Spleen (tissue), 11 donors: ENCODE data around the gene GRIK4. TPM values are rescaled to one million over a fixed set of nuclear protein-coding genes. Genes with fewer than 3 reads are reported as not detected.

Experiments
- DNase-seq: peaks from one replicate; pipeline ENCODE4 v3.0.0-alpha.2; 2020
- H3K27ac ChIP-seq, 8 donors: fragments of 200-600 bp; sonication (generic) in 7 of 8; 1 replicate in 4 of 8; 2 replicates in 4 of 8; pipeline versions ENCODE4 v1.5.0 to v1.8.0; 2016 to 2021; ENCODE audit warnings: inconsistent platforms in 4 of 8, mild to moderate bottlenecking in 4 of 8, moderate library complexity in 1 of 8
- H3K27me3 ChIP-seq, 7 donors: fragments of 200-600 bp; sonication (generic) in 6 of 7; replicated peaks in 1 of 7; 1 replicate in 4 of 7; 2 replicates in 3 of 7; pipeline versions ENCODE4 v1.5.0 to v1.8.0; 2016 to 2021; ENCODE audit warnings: inconsistent platforms in 3 of 7, mild to moderate bottlenecking in 1 of 7
- H3K36me3 ChIP-seq, 6 donors: fragments of 200-600 bp; sonication (generic) in 5 of 6; 1 replicate in 4 of 6; 2 replicates in 2 of 6; pipeline versions ENCODE4 v1.5.0 to v1.8.0; 2016 to 2021; ENCODE audit warnings: inconsistent platforms in 2 of 6
- H3K4me1 ChIP-seq, 6 donors: fragments of 200-600 bp; sonication (generic) in 5 of 6; 1 replicate in 3 of 6; 2 replicates in 3 of 6; pipeline versions ENCODE4 v1.5.0 to v1.8.0; 2016 to 2021; ENCODE audit warnings: inconsistent platforms in 3 of 6
- H3K4me3 ChIP-seq, 8 donors: fragments of 200-600 bp; sonication (generic) in 7 of 8; 1 replicate in 4 of 8; 2 replicates in 4 of 8; pipeline versions ENCODE4 v1.5.0 to v1.8.0; 2016 to 2021; ENCODE audit warnings: inconsistent platforms in 4 of 8, mild to moderate bottlenecking in 4 of 8, moderate library complexity in 2 of 8
- H3K9me3 ChIP-seq, 8 donors: fragments of 200-600 bp; sonication (generic) in 7 of 8; 1 replicate in 4 of 8; 2 replicates in 4 of 8; pipeline versions ENCODE4 v1.5.0 to v1.8.0; 2016 to 2021; ENCODE audit warnings: inconsistent platforms in 4 of 8
- POLR2A ChIP-seq, 3 donors: fragments of 450-650 bp; IDR thresholded peaks; one replicate each; pipeline ENCODE4 v1.5.1; 2017; ENCODE audit warnings: antibody characterized with exemption in 3 of 3, mild to moderate bottlenecking in 1 of 3
- POLR2AphosphoS5 ChIP-seq, 3 donors: sonication (generic); formaldehyde crosslinking; IDR thresholded peaks; one replicate each; pipeline ENCODE4 v1.5.1; 2017; ENCODE audit warnings: antibody characterized with exemption in 3 of 3
- WGBS, 5 donors: extraction: QIAGEN DNeasy Blood & Tissue Kit in 3 of 5; methylation state at CpG; one replicate each; pipeline versions ENCODE4 v1.1.5 to v1.1.7; 2013 to 2018; 5-methylcytosine and 5-hydroxymethylcytosine counted together
- intact Hi-C: fragments of 100-400 bp; cut with DNase I; formaldehyde crosslinking; loops from one replicate; pipeline ENCODE4 v1.15.0; 2023; ENCODE audit warnings: low total_unique reads
- polyA plus RNA-seq, 3 donors: library from polyadenylated mRNA; stranded (reverse); fragments of 200-250 nt; gene quantifications; one replicate each; pipeline ENCODE4 v1.2.1, GENCODE V29; 2013
- total RNA-seq, 7 donors: library from RNA; depleted of rRNA in 3 of 7; stranded (reverse); fragments of >200 nt in 3 of 7; fragmentation: NEBNext Ultra II Directional in 4 of 7; extraction: Animal tissue kit (Norgen Biotek cat#: 25700) in 4 of 7; gene quantifications; one replicate each; pipeline versions ENCODE4 v1.1.0 to v1.2.1, GENCODE V29; 2016 to 2021
- TF ChIP-seq, protein P1 (sequence below), 11 experiments: fragments of 200-600 bp in 7 of 11; fragments of 450-650 bp in 4 of 11; sonication (generic) in 4 of 11; IDR thresholded peaks in 8 of 11; conservative IDR thresholded peaks in 3 of 11; 1 replicate in 7 of 11; 2 replicates in 4 of 11; pipeline versions ENCODE4 v1.4.0 to v1.8.0; 2016 to 2021; ENCODE audit warnings: antibody characterized with exemption in 11 of 11, inconsistent platforms in 4 of 11, mild to moderate bottlenecking in 1 of 11
- donor health status: healthy with polysubstance abuse.
- donor health status: DM: no; HTN: no; CAD: no; lungs with moderate emphysema.
- donor health status: DM: no; HTN: no; CAD: no.
- donor health status: Bipolar disorder and iron deficiency.
- donor health status: healthy.
- donor health status: DM: no; HTN: no; CAD: no.
- donor health status: DM: yes; HTN: yes; CAD: no.

Gene GRIK4
- total and polyA plus RNA-seq, 10 donors = 0.04 to 2.4 (median 0.59) TPM

GRCh38 chr11:120598517-120599257 lies 87.1 kb downstream of the GRIK4 start:
- TF ChIP-seq, protein P1, sequence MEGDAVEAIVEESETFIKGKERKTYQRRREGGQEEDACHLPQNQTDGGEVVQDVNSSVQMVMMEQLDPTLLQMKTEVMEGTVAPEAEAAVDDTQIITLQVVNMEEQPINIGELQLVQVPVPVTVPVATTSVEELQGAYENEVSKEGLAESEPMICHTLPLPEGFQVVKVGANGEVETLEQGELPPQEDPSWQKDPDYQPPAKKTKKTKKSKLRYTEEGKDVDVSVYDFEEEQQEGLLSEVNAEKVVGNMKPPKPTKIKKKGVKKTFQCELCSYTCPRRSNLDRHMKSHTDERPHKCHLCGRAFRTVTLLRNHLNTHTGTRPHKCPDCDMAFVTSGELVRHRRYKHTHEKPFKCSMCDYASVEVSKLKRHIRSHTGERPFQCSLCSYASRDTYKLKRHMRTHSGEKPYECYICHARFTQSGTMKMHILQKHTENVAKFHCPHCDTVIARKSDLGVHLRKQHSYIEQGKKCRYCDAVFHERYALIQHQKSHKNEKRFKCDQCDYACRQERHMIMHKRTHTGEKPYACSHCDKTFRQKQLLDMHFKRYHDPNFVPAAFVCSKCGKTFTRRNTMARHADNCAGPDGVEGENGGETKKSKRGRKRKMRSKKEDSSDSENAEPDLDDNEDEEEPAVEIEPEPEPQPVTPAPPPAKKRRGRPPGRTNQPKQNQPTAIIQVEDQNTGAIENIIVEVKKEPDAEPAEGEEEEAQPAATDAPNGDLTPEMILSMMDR (IDR thresholded peaks at IDR 0.05 in 8 of 11, conservative IDR thresholded peaks at IDR 0.05 in 3 of 11) = no peak
- no peak for TF ChIP-seq POLR2A (IDR thresholded peaks at IDR 0.05)
- no peak for TF ChIP-seq POLR2AphosphoS5 (IDR thresholded peaks at IDR 0.05)
- Histone ChIP-seq H3K36me3 (no peaks in the 10 kb centered on the region), H3K4me1 (peaks cover 0 to 4% (median 0%) of the 10 kb centered on the region in 6 donors), H3K4me3 (no peak overlapping the region), H3K27ac (no peak overlapping the region), H3K27me3 (peaks cover 0 to 5% (median 0%) of the 10 kb centered on the region in 7 donors), H3K9me3 (no peaks in the 10 kb centered on the region)
- intact Hi-C loops = no loop called here
- peak; percentile 47 for DNase-seq
- WGBS, 5 donors = 74 to 86% (median 78%) methylated on average over 8 of the region's 8 CpGs

GRCh38 chr11:120599816-120600420 lies 88.4 kb downstream of the GRIK4 start:
- DNase-seq = peak; percentile 30
- intact Hi-C loops = no loop called here
- Histone ChIP-seq H3K9me3 (no peaks in the 10 kb centered on the region), H3K4me3 (no peak overlapping the region), H3K27me3 (peaks cover 0 to 5% (median 0%) of the 10 kb centered on the region in 7 donors), H3K27ac (no peak overlapping the region), H3K4me1 (peaks cover 0 to 4% (median 0%) of the 10 kb centered on the region in 6 donors), H3K36me3 (no peaks in the 10 kb centered on the region)
- no peak for TF ChIP-seq POLR2AphosphoS5 (IDR thresholded peaks at IDR 0.05)
- TF ChIP-seq, protein P1 (IDR thresholded peaks at IDR 0.05 in 8 of 11, conservative IDR thresholded peaks at IDR 0.05 in 3 of 11) = no peak
- no peak for TF ChIP-seq POLR2A (IDR thresholded peaks at IDR 0.05)
- WGBS, 5 donors = 83 to 93% (median 87%) methylated on average over 11 of the region's 11 CpGs

GRCh38 chr11:120601536-120601935 lies 90.0 kb downstream of the GRIK4 start:
- no peak for DNase-seq
- Histone ChIP-seq H3K9me3 (no peaks in the 10 kb centered on the region), H3K4me1 (peaks cover 0 to 4% (median 0%) of the 10 kb centered on the region in 6 donors), H3K36me3 (no peaks in the 10 kb centered on the region), H3K4me3 (no peak overlapping the region), H3K27me3 (peaks cover 0 to 5% (median 0%) of the 10 kb centered on the region in 7 donors), H3K27ac (no peak overlapping the region)
- WGBS, 5 donors = 66 to 75% (median 70%) methylated on average over 4 of the region's 4 CpGs
- intact Hi-C loops = no loop called here
- TF ChIP-seq, protein P1 (IDR thresholded peaks at IDR 0.05 in 8 of 11, conservative IDR thresholded peaks at IDR 0.05 in 3 of 11) = no peak
- TF ChIP-seq POLR2A (IDR thresholded peaks at IDR 0.05) (no peak), POLR2AphosphoS5 (IDR thresholded peaks at IDR 0.05) (no peak)

DNA sequence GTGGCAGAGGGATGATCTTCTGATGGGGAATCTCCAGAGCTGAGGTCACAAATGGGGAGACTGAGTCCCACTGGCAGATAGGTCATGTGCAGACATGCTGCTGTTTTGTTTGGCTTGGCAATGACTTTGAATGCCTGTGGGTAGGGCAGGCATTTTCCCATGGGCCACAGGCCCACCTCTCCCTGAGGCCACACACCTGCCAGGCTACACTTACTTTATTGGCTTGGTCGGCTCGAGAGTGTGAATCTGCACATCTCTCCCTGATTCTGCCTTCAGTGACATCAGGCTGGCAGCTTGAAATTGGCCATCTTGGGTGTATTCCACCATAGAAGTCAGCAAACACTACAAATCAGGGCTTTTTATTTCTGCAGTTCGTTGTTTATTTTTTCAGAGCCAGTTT lies 91.5 kb downstream of the GRIK4 start:
- Histone ChIP-seq H3K9me3 (no peaks in the 10 kb centered on the region), H3K36me3 (no peaks in the 10 kb centered on the region), H3K4me3 (no peak overlapping the region), H3K27ac (no peak overlapping the region), H3K27me3 (peaks cover 0 to 12% (median 0%) of the 10 kb centered on the region in 7 donors), H3K4me1 (peaks cover 0 to 4% (median 0%) of the 10 kb centered on the region in 6 donors)
- peak; percentile 36 for DNase-seq
- 71 to 96% (median 80%) methylated on average over 3 of the region's 3 CpGs for WGBS, 5 donors
- TF ChIP-seq POLR2A (IDR thresholded peaks at IDR 0.05) = no peak
- intact Hi-C loops = no loop called here
